Retinal pigment epithelial cell (primary cell): ENCODE results near the gene LMF1.
"Not testable (repeated sequence)": the region's sequence is repeated elsewhere in the genome, so short reads cannot be mapped to it uniquely, and the experiment has no call there.

Source experiments
- DNase-seq: peaks from one replicate; pipeline ENCODE4 v3.0.0-alpha.2; 2010; ENCODE audit warnings: low read depth
- H3K4me3 ChIP-seq: 2 replicates; pipeline ENCODE4 v1.5.1; 2011; ENCODE audit warnings: mild to moderate bottlenecking, low read length, control low read depth, moderate library complexity
- TF ChIP-seq, protein P1 (sequence below): conservative IDR thresholded peaks from 2 replicates; pipeline ENCODE4 v1.5.1; 2011; ENCODE audit warnings: low read depth, low read length, control low read depth, inconsistent platforms

The LMF1 gene

GRCh38 chr16:824601-825000, 146.2 kb downstream of the LMF1 start:
- TF ChIP-seq, protein P1, sequence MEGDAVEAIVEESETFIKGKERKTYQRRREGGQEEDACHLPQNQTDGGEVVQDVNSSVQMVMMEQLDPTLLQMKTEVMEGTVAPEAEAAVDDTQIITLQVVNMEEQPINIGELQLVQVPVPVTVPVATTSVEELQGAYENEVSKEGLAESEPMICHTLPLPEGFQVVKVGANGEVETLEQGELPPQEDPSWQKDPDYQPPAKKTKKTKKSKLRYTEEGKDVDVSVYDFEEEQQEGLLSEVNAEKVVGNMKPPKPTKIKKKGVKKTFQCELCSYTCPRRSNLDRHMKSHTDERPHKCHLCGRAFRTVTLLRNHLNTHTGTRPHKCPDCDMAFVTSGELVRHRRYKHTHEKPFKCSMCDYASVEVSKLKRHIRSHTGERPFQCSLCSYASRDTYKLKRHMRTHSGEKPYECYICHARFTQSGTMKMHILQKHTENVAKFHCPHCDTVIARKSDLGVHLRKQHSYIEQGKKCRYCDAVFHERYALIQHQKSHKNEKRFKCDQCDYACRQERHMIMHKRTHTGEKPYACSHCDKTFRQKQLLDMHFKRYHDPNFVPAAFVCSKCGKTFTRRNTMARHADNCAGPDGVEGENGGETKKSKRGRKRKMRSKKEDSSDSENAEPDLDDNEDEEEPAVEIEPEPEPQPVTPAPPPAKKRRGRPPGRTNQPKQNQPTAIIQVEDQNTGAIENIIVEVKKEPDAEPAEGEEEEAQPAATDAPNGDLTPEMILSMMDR, result no peak
- H3K4me3 ChIP-seq, result no peak overlapping the region
- no peak for DNase-seq

- DNase-seq, result no peak
- H3K4me3 ChIP-seq, result no peak overlapping the region
- TF ChIP-seq, protein P1, result no peak
Observed at GRCh38 chr16:824194-824593, 146.6 kb downstream of the LMF1 start.

DNA sequence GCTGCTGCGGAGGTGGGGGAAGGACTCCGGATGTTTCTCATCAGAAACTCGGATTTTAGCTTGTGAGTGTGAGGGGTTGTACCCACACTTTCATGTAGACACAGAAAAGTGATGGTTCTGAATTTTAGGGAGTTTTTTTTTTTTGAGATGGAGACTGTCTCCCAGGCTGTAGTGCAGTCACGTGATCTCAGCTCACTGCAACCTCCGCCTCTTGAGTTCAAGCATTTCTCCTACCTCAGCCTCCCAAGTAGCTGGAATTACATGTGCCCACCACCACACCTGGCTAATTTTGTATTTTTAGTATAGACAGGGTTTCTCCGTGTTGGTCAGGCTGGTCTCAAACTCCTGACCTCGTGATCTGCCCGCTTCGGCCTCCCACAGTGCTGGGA, 147.9 kb downstream of the LMF1 start:
- TF ChIP-seq, protein P1, result no peak
- no peak for DNase-seq
- H3K4me3 ChIP-seq, result no peak overlapping the region

GRCh38 chr16:822174-822908, 148.4 kb downstream of the LMF1 start:
- DNase-seq, result no peak
- H3K4me3 ChIP-seq, result no peak overlapping the region
- TF ChIP-seq, protein P1, result no peak

DNA sequence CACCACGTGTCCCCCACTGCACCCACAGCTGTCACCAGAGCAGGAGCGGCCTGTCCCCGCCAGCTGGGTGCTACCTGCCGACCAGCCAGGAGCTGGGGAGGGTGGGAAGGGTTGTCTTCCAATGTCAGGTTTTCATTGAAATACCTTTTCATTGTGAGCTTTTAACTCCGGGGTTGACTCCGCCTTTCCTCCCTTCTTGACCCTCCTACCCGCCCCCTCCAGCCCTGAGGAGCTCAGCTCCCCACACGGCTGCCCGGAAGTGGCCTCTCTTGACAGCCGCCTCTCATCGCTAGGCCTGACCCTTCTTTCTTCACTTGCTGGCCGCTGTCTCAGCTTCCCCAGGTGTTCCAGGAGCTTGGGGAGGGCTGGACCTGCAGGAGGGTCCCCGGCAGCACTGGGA, 149.0 kb downstream of the LMF1 start:
- H3K4me3 ChIP-seq, result no peak overlapping the region
- DNase-seq, result no peak
- TF ChIP-seq, protein P1, result no peak

- TF ChIP-seq, protein P1, result no peak
- H3K4me3 ChIP-seq, result no peak overlapping the region
- DNase-seq, result no peak
Observed at GRCh38 chr16:820748-821147, 150.0 kb downstream of the LMF1 start.

DNA sequence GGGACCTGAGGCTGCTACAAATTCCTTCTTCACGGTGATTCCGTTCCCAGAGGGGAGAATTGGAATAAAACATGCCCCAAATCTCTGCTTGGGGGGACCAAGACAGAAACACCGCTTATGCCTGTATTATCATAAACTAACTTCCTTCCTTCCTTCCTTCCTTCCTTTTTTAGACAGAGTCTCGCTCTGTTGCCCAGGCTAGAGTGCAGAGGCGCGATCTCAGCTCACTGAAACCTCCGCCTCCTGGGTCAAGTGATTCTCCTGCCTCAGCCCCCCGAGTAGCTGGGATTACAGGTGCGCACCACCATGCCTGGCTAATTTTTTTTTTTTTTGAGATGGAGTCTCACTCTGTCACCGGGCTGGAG, 150.8 kb downstream of the LMF1 start:
- DNase-seq, H3K4me3 ChIP-seq: not testable (repeated sequence)
